Hepatocyte (in vitro differentiated cells): ENCODE measurements around the gene KRTAP16-1. TPM values are rescaled to one million over a fixed set of nuclear protein-coding genes. Genes with fewer than 3 reads are reported as not detected.
"Not testable (repeated sequence)": the region's sequence is repeated elsewhere in the genome, so short reads cannot be mapped to it uniquely, and the experiment has no call there.

Experiments
- DNase-seq: peaks from one replicate; pipeline ENCODE4 v3.0.0-alpha.2; 2016; ENCODE audit warnings: low spot score
- H2AFZ ChIP-seq: fragments of 200-600 bp; sonication (generic); 2 replicates; pipeline ENCODE4 v1.6.0; 2016; ENCODE audit warnings: antibody characterized with exemption, mild to moderate bottlenecking
- H3K27ac ChIP-seq: fragments of 200-600 bp; sonication (generic); 2 replicates; pipeline ENCODE4 v1.5.1; 2016; ENCODE audit warnings: mild to moderate bottlenecking
- H3K27me3 ChIP-seq: fragments of 200-600 bp; sonication (generic); 2 replicates; pipeline ENCODE4 v1.6.1; 2016
- H3K36me3 ChIP-seq: fragments of 200-600 bp; sonication (generic); replicated peaks from 2 replicates; pipeline ENCODE4 v1.5.1; 2016; ENCODE audit warnings: low read depth; ENCODE audit not compliant: insufficient read depth
- H3K4me1 ChIP-seq: fragments of 200-600 bp; sonication (generic); 2 replicates; pipeline ENCODE4 v1.5.1; 2016; ENCODE audit warnings: mild to moderate bottlenecking, moderate library complexity; ENCODE audit not compliant: insufficient read depth
- H3K4me2 ChIP-seq: fragments of 200-600 bp; sonication (generic); 2 replicates; pipeline ENCODE4 v1.6.0; 2016
- H3K4me3 ChIP-seq: fragments of 200-600 bp; sonication (generic); 2 replicates; pipeline ENCODE4 v1.5.1; 2016; ENCODE audit warnings: mild to moderate bottlenecking
- H3K79me2 ChIP-seq: fragments of 200-600 bp; sonication (generic); 2 replicates; pipeline ENCODE4 v1.6.0; 2017; ENCODE audit warnings: mild to moderate bottlenecking
- H3K9me2 ChIP-seq: fragments of 200-600 bp; sonication (generic); replicated peaks from 2 replicates; pipeline ENCODE4 v1.6.0; 2017; ENCODE audit warnings: mild to moderate bottlenecking; ENCODE audit not compliant: insufficient read depth
- H3K9me3 ChIP-seq: fragments of 200-600 bp; sonication (generic); 2 replicates; pipeline ENCODE4 v1.5.1; 2016; ENCODE audit warnings: low read depth, mild to moderate bottlenecking
- H4K20me1 ChIP-seq: fragments of 200-600 bp; sonication (generic); 2 replicates; pipeline ENCODE4 v1.6.0; 2016; ENCODE audit warnings: mild to moderate bottlenecking; ENCODE audit not compliant: insufficient read depth, poor library complexity, severe bottlenecking
- CTCF ChIP-seq: fragments of 200-600 bp; sonication (generic); IDR thresholded peaks from 2 replicates; pipeline ENCODE4 v1.5.1; 2016; ENCODE audit warnings: antibody characterized with exemption, mild to moderate bottlenecking; ENCODE audit not compliant: poor library complexity
- EZH2 ChIP-seq: fragments of 200-600 bp; sonication (generic); IDR thresholded peaks from 2 replicates; pipeline ENCODE4 v1.6.1; 2016; ENCODE audit warnings: antibody characterized with exemption, mild to moderate bottlenecking, borderline replicate concordance
- EZH2phosphoT487 ChIP-seq: fragments of 200-600 bp; sonication (generic); IDR thresholded peaks from one replicate; pipeline ENCODE4 v1.6.1; 2018; ENCODE audit warnings: antibody characterized with exemption, mild to moderate bottlenecking, low read depth, moderate library complexity; ENCODE audit not compliant: unreplicated experiment, severe bottlenecking
- WGBS: methylation state at CpG from one replicate; pipeline ENCODE4 v1.1.6; 2016; ENCODE audit warnings: low lambda C conversion rate; ENCODE audit errors: missing lambda C conversion rate; 5-methylcytosine and 5-hydroxymethylcytosine counted together
- polyA plus RNA-seq: library from polyadenylated mRNA; unstranded; fragments of >200 nt; fragmentation: Nextera tagmentation; extraction: Ambion mirVana; gene quantifications from 2 replicates; pipeline ENCODE4 v1.2.1, GENCODE V29; 2016
- total RNA-seq: library from RNA; depleted of rRNA; stranded (reverse); fragments of >200 nt; gene quantifications from 2 replicates; pipeline ENCODE4 v1.2.3, GENCODE V29; 2014

Gene KRTAP16-1
- total and polyA plus RNA-seq, 2 experiments from 2014 or later, result not detected

GRCh38 chr17:41278176-41278955 lies 30.7 kb downstream of the KRTAP16-1 start:
- Histone ChIP-seq H3K79me2 (no peaks in the 10 kb centered on the region), H3K4me1 (no peaks in the 10 kb centered on the region), H3K36me3 (no peaks in the 10 kb centered on the region), H3K27me3 (peaks cover 7% of the 10 kb centered on the region), H3K4me3 (no peak overlapping the region), H3K9me3 (no peaks in the 10 kb centered on the region), H3K27ac (no peak overlapping the region), H2AFZ (no peak overlapping the region), H3K9me2 (no peaks in the 10 kb centered on the region), H4K20me1 (no peaks in the 10 kb centered on the region), H3K4me2 (no peak overlapping the region)
- no peak for TF ChIP-seq CTCF
- TF ChIP-seq EZH2, result no peak
- TF ChIP-seq EZH2phosphoT487, result no peak
- 89% methylated on average over 3 of the region's 3 CpGs for WGBS
- DNase-seq, result peak; percentile 1

GRCh38 chr17:41275648-41276190 lies 33.4 kb downstream of the KRTAP16-1 start, which contains the start of gene KRTAP9-7:
Gene KRTAP9-7 (plus strand): TSS chr17:41275698. CDS start chr17:41275698, 0 bp downstream.
- not testable (repeated sequence) for H3K79me2 ChIP-seq, H3K4me3 ChIP-seq, H3K27ac ChIP-seq, H3K27me3 ChIP-seq, H3K4me1 ChIP-seq, H3K9me3 ChIP-seq, H4K20me1 ChIP-seq, H3K9me2 ChIP-seq, H2AFZ ChIP-seq, H3K36me3 ChIP-seq, H3K4me2 ChIP-seq
- WGBS, result 87% methylated on average over 3 of the region's 3 CpGs
- DNase-seq, result peak; percentile 1

DNA sequence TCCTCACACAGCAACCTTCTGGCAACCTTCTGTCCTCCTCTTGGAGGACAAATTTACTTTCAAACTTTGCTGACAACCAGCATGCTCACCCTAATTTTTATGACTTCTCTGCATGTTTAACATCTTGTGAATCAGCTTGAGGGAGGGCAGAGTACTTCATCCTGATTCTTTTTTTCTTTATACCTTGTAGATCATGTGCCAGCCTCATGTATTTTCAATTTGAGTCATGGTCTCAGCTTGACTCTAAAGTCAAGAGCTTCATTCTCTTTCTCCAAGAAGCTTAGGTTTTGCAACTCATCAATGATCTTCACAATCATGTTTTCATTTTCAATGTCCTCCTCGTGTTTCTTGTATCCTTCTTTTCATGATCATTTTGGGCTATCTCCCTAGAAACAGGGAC lies 37.3 kb downstream of the KRTAP16-1 start:
- no peaks in the 10 kb centered on the region for H4K20me1 ChIP-seq
- H3K27me3 ChIP-seq, result peaks cover 5% of the 10 kb centered on the region
- no peak for DNase-seq
- WGBS, result no CpG with 5 or more reads among the region's 1 CpG
- TF ChIP-seq CTCF, result no peak
- H3K79me2 ChIP-seq, result no peaks in the 10 kb centered on the region
- H3K9me3 ChIP-seq, result no peaks in the 10 kb centered on the region
- H3K4me2 ChIP-seq, result no peak overlapping the region
- H3K9me2 ChIP-seq, result no peaks in the 10 kb centered on the region
- H3K36me3 ChIP-seq, result no peaks in the 10 kb centered on the region
- H2AFZ ChIP-seq, result no peak overlapping the region
- H3K4me1 ChIP-seq, result no peaks in the 10 kb centered on the region
- H3K27ac ChIP-seq, result no peak overlapping the region
- no peak overlapping the region for H3K4me3 ChIP-seq

DNA sequence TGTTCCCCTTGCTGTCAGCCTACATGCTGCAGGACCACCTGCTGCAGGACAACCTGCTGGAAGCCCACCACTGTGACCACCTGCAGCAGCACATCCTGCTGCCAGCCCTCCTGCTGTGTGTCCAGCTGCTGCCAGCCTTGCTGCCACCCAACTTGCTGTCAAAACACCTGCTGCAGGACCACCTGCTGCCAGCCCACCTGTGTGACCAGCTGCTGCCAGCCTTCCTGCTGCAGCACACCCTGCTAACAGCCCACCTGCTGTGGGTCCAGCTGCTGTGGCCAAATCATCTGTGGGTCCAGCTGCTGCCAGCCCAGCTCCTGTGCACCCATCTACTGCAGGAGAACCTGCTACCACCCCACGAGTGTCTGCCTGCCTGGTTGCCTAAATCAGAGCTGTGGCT lies 37.8 kb downstream of the KRTAP16-1 start:
- not testable (repeated sequence) for H3K79me2 ChIP-seq, H3K27me3 ChIP-seq, H3K4me3 ChIP-seq, H3K4me1 ChIP-seq, H3K9me3 ChIP-seq, DNase-seq, H3K36me3 ChIP-seq, H2AFZ ChIP-seq, H3K27ac ChIP-seq, H3K9me2 ChIP-seq, H4K20me1 ChIP-seq, H3K4me2 ChIP-seq
- WGBS, result no CpG with 5 or more reads among the region's 1 CpG
